SIG-M5 treated with dmso at 0.1 percent for 504 hours (cell line): Measurements from ENCODE around the gene TIMP3.

Source experiments
- DNase-seq: peaks from one replicate; lab custom pipeline; 2025; ENCODE audit not compliant: unreplicated experiment; lab: John Stamatoyannopoulos, UW

Gene TIMP3

DNA sequence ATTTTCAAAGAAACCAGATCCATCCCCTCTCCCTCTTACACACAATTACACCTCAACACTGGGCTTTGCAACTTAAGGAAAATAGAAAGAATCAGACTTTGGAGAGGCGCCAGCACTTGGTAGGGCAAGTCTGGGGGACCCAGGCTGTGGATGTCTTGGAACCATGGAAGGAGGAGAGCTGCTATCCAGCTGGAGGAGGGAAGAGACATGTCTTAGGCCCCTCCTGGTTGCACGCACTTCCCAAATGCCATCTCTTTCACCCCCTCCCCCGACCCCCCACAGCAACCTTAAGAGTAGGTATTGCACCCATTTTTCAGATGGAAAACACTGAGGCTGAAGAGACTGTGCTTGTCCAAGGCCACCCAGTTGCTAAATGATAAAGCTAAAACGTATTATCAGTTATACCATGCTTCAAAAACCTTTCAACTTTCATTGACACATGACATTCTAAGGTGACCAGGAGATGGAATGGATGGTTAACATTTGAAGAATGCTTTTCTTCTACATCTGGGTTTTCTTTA, 3.9 kb downstream of the TIMP3 start:
- no peak for DNase-seq

DNA sequence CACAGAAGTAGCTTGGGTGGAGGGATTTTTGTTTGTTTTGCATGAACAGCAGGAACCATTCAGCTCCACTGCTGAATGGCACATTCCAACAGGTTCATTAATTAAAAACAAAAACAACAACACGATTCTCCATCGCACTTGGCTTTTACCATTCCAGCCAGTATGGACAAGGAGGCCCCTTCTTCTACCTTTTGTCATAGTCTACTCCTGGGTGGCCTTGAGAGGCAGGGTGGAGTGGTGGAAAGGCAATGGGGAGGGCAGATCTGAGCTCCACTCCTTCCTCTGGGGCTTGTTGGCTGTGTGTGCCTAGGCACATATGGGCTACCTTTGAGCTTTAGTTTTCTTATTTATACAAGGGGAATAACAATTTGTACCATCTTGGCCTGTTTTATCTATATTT, 4.8 kb downstream of the TIMP3 start:
- DNase-seq, result no peak

DNA sequence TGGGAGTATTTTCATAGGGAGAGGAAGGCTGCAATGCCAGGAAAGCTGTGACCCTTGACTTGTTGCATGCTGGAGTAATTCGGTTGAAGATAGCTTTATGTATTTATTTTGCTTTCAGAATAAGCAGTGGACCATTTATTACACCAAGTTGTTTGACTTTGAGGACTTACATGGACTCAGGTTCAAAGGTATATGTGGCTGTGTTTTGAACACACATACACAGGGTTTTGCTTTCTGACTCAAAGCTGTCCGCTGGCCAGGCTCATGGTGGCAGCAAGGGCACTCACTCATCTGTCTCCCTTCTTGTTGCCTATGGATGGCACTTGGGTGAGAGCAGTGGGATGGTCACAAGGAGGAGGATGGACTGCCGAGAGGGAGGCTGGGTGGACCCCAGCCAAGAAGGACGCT, 6.5 kb downstream of the TIMP3 start:
- DNase-seq, result no peak

DNA sequence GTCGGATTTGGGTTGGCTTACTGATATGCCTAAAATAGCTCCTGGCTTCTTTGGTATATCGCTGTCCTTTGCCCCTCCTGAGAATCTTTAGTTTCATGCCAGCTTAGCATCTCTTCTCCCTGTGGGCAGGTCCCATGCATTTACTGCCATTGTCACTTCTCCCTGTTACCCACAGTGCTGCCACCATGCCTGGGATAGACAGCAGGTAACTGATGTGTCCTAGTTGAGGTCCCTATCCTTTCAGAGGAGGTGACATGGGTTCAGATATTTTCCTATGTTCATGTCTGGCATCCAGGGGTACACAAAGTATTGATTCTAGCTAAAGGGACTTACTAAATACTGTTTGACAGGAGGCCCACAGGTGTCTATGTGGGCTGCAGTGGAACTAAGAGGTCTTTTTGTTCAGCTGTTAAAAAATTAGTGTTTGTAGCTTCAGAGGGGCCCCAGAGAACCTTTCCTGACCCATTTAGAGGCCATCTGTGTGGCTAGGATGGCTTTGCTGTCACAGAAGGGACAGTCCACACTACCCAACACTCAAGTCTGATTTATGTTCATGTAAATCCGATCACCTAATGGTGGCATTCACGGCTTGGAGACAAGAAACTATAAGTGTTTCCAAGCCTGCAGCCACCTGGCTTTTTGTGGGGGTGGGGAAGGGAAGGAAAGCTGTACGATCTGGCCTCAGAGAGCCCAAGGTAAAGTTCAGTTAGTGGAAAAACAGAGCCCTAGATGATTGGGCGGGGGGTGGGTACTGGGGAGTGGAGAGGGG, 8.5 kb downstream of the TIMP3 start:
- DNase-seq, result no peak

- DNase-seq, result no peak
Measured at GRCh38 chr22:32810555-32811133, 9.1 kb downstream of the TIMP3 start.

DNA sequence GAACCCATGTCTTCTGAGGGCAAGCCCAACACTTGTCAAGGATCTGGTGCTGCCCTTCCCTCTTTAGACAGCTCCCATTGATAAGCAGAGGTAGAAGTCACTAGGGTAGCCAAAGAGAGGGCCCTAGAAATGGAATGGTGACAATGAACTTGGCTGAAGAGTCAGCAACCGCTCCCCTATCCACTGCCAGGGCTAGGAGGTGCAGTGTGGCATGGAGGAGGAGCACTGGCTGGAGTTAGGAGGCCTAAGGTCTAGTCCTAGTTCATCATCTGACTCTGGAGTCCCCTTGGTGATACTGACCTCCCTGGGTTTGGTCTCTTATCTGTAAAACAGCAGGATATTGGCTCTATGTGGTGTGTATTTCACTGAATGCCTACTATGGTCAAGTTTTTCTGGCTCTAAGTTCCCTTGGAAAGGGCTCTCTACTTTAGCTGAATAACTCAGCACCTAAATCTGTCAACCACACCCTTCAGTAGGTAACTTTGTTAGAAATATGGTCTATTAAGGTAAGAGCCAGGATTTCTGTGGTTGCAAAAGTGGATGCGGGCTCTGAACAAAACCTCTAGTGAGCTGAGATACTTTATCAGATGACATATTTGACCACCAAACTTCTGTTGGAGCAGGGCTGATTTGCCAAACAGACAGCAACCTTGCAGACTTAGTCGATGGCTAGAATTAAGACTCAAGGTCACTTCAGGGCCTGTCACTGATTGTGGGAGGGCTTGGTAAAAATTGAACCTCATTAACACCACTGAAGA, 10.5 kb downstream of the TIMP3 start:
- DNase-seq, result no peak

- DNase-seq, result no peak
Measured at GRCh38 chr22:32814285-32814860, 12.9 kb downstream of the TIMP3 start.

GRCh38 chr22:32815059-32815458, 13.6 kb downstream of the TIMP3 start:
- no peak for DNase-seq

- no peak for DNase-seq
Measured at GRCh38 chr22:32815943-32816342, 14.4 kb downstream of the TIMP3 start.

- no peak for DNase-seq
Measured at GRCh38 chr22:32817137-32817730, 15.7 kb downstream of the TIMP3 start.

DNA sequence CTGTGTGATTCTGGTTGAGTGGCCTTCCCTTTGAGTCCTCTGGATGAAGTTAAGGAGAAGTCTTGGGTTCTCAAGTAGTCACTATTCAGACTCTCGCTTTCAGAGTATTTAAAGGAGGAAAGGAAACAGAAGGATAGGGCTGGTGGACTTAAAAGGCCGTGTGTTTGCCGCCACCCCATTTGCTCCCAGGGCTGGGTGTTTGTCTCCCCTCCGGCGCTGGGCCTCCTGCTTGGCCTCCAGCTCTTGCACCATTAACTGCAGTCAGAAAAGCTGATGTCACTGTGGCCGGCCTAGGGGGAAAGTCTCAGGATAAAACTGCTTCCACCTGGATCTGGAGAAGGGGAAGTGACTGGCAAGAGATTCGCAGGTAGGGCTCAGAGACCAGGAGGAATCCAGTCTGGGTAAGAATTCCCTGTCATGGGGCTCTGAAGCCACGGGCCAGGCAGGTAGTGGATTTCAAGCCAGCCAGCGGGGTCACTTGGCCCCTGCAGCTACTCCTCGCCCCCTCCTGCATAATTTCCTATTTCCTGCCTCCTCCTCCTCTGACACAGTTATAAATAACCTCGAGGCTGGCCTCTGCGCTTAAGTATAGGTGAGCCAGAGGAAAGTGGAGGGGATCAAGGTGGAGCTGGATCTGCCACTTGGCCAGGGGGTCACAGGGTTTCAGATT, 17.1 kb downstream of the TIMP3 start:
- no peak for DNase-seq

GRCh38 chr22:32819120-32819519, 17.6 kb downstream of the TIMP3 start:
- no peak for DNase-seq

GRCh38 chr22:32820131-32821119, 18.9 kb downstream of the TIMP3 start:
- no peak for DNase-seq

DNA sequence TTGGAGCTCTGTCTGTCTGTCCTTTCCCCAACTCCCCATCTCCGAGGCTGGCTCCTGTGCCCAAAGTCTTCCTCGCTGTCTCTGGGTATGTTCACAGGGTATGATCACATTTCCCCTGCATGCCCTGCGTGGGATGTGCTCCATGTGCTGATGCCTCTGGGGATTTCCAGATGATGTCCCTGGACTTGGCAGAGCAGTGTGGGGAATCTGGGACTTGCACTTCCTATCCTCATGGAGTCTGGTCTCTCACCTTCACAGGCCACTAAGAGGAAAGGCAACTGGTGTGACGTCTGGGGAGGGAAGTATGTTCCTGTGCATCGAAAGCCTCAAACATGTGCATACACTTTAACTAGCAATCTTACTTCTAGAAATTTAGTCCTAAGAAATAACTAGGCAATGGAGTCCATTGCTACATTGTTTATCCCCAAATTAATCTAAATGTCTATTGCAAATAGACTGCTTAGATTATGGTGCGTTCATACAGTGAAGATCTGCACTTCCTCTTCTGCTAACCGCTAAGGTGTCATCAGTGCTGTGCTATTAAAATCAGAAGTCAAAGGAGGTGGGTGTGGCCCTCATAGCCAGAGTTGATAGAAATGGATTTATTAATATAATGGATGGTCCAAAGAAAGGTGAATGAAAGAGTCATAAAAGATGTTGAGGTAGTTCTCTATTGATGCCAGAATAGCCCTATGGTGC, 20.8 kb downstream of the TIMP3 start:
- no peak for DNase-seq

- no peak for DNase-seq
Measured at GRCh38 chr22:32823024-32823730, 21.7 kb downstream of the TIMP3 start.

- DNase-seq, result no peak
Measured at GRCh38 chr22:32824531-32825312, 23.2 kb downstream of the TIMP3 start.

- DNase-seq, result no peak
Measured at GRCh38 chr22:32826537-32826936, 25.0 kb downstream of the TIMP3 start.
